Urothelium cell line (cell line): ENCODE data around the gene RFT1.

ENCODE experiments used
- DNase-seq: peaks from one replicate; pipeline ENCODE4 v3.0.0; 2011; ENCODE audit warnings: low spot score, mixed read lengths
- FAIRE-seq: peaks from 2 replicates; lab custom pipeline; 2011; peaks lifted over from hg19 to GRCh38; lab: Jason Lieb, UNC

The RFT1 gene

DNA sequence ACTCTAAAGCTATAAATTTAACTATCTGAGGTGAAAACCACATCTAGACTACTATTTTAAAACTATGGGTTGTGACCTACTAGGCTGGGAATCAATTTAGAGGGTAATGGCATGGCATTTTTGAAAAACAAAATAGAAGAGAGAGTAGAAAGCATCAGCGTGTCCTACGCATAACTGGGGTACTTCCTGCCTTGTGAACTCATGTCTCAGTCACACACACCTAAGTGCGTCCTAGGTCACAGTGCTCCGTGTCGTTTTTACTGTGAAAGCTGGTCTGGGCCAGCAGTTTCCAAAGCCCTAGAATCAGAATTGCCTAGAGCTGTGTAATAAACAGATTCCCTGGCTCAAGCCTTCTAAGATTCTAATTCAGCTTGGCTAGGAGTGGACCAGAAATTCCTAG lies 32.3 kb downstream of the RFT1 start:
- no peak for DNase-seq
- no peak for FAIRE-seq

GRCh38 chr3:53092942-53093341 lies 37.3 kb downstream of the RFT1 start:
- no peak for DNase-seq
- FAIRE-seq, result no peak

GRCh38 chr3:53092216-53092615 lies 38.0 kb downstream of the RFT1 start:
- no peak for FAIRE-seq
- no peak for DNase-seq

GRCh38 chr3:53091011-53091410 lies 39.2 kb downstream of the RFT1 start:
- DNase-seq (no peak), FAIRE-seq (no peak)

DNA sequence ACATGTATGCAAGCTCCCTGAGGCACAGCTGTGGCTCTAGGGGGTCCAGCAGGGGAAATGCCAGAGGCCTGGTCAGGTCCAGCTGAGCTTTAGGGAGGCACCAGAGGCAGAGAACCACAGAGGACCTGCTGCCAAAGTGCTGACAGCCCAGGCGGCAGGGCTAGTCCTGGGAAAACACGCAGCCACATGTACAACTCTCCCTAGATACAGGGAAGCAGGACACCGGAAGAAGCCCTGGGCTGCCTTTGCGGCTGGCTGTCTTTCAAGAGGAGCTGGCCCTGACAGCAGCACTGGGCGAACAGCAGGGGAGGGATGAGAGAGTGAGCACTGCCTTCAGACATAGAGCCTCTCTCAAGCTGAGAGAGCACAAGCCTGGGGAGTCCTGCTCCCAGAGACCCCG lies 40.7 kb downstream of the RFT1 start:
- no peak for DNase-seq
- no peak for FAIRE-seq

DNA sequence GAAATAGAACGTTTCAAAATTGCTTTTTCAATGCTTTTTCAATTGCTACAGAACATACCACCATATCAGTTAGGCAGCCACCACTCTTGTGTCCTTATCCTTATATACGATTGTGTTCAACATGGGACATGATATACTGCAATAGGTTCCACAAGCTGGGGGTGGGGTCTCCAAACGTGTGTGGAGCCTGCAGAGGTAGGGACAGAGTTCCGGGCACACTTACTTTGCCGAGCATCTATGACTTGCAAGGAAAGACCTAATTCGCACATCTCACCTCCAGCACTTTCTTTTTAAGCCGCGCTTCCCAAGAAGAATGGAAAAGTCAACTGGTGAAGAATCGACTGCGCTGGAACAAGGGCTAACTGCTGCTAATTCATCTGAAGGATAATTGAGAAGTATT lies 44.8 kb downstream of the RFT1 start:
- DNase-seq, result no peak
- FAIRE-seq, result no peak

DNA sequence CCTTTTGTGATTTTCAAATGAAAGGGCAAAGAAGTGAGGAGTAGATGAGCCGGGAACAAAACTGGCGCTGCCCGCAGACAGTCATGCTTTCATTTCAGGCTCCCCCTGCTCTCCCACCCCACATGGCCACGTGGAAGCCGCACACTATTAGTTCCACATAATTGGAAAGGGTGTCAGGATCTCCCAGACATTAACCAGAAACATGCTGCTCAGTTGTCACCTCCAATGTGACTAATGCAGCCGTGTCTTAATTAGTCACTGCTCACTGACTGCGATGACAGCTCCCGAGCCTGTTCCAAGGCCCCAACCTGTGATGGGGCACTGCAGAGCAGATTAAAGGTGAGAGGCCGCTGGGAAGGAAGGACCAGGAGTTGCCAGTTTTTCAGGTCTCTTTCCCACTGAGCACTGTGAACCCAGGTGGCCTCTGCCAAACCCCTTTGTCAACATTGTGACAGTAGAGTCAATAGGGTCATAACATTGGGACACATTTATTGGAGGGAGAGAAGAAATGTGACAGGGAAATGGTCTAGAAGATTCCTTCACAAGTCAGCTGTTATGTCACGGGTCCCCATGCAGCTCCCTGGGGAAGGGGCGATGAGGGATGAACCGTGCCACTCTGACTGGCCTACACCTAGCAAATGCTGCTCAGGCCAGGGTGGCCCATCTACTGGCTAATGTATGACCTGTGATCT lies 45.8 kb downstream of the RFT1 start:
- DNase-seq, result no peak
- FAIRE-seq, result no peak

DNA sequence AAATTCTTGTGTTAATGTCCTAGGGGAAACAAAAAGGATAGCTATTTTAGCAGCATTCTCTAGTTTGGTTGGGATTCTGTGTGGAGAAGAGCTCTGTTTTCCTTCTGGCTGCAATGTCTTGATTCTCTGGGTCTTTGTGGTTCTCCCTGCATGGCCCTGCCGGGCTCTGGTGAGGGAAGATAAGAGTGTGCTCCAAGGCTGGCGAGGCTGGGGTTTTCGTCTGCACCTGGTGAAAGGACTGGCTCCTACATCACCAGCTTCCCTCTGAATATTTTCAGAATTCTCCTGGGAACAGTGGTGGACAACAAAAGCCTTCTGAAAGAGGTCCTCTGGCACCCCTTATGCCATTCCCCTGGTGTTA lies 46.3 kb downstream of the RFT1 start:
- no peak for DNase-seq
- no peak for FAIRE-seq

DNA sequence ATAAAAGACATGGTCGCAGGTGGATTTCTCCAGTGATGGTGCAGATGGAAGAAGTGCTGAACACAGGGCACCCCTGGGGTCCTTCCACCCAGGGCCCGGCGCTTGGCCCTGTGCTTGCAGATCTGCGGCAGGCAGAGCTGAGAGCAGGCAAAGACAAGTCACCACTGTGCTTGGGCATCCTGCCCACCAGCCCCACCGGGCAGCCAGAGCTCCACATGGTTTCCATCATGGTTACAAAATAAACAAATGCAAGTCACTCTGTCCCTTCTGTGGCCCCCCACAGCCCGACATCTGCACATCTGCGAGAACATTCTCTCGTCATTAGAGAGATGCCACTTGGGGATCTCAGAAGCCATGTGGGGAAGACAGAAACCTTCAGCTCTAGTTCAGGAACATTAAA lies 46.7 kb downstream of the RFT1 start:
- DNase-seq (no peak), FAIRE-seq (no peak)

DNA sequence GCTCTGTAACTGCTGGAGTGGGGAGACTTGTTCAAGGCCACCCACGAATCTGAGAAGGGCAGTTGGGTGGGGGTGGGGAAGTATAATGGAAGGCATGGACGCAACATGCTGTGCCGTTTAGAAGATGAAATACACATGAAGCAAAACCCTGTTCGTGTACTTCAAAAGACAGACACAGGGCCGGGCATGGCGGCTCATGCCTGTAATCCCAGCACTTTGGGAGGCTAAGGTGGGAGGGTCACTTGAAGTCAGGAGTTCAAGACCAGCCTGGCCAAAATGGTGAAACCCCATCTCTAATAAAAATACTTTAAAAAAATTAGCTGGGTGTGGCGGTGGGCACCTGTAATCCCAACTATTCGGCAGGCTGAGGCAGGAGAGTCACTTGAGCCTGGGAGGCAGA lies 47.5 kb downstream of the RFT1 start:
- FAIRE-seq, result no peak
- DNase-seq, result no peak

- DNase-seq (no peak), FAIRE-seq (no peak)
Measured at GRCh38 chr3:53081318-53081717, 48.9 kb downstream of the RFT1 start.

DNA sequence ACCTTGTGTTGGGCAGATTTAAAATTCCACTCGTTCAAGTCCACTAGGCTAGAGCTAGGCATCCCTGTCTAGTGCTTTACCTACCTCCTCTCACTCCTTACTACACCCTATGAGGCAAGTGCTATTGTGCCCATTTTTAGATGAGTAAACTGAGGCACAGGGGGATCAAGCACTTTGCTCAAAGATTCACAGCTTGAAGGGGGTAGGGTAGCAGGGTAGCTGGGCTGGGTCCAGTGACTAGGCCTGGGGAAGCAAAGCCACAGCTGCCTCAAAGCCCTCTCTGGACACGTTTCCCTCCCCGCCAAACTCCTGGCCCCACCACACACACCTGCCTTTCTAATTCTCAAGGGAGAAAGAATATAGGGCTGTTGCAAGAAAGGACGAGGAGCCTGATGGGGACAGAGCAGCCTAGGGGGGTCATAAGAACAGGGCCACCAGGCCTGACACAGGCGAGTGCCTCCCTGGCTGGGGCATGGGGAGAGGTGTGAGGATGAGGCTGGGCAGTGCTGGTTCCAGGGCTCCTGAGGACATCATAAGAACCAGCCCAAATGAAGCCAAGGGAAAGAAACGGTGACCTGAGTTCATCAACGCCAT lies 49.5 kb downstream of the RFT1 start:
- DNase-seq (no peak), FAIRE-seq (no peak)

- FAIRE-seq, result no peak
- no peak for DNase-seq
Measured at GRCh38 chr3:53079791-53080555, 50.3 kb downstream of the RFT1 start.

DNA sequence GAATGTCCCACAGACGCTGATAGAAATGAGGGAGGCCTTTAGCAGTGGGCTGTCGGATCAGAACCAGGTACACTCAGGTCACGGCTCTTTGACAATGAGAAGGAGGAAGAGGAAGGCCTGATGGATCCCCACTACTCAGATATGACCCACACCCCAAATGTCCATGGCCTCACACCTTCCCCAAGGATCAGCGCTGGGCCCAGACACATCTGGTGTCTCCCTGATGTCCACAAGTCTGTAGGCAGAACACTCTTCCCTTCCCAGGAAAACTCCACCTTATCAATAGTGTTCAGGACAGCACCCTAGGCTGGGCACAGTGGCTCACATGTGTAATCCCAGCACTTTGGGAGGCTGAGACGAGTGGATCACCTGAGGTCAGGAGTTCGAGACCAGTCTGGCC lies 51.1 kb downstream of the RFT1 start:
- DNase-seq, result no peak
- FAIRE-seq, result no peak

DNA sequence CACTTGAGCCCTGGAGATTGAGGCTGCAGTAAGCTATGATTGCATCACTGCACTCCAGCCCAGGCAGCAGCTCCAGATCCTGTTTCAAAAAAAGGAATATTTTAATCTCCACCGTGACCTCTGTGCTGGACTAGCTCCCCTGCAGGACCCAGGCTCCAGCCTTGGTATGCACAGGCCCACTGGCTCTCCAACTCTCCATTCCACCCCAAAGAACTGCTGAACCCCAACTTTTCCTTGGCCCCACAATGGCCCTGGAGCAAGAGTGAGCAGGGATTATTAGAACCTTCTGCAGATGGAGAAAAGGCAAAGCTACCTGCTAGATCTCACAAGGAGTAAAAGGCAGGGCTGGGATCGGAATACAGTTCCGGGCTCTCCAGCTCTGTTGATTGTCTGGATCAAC lies 51.6 kb downstream of the RFT1 start:
- DNase-seq (no peak), FAIRE-seq (no peak)

DNA sequence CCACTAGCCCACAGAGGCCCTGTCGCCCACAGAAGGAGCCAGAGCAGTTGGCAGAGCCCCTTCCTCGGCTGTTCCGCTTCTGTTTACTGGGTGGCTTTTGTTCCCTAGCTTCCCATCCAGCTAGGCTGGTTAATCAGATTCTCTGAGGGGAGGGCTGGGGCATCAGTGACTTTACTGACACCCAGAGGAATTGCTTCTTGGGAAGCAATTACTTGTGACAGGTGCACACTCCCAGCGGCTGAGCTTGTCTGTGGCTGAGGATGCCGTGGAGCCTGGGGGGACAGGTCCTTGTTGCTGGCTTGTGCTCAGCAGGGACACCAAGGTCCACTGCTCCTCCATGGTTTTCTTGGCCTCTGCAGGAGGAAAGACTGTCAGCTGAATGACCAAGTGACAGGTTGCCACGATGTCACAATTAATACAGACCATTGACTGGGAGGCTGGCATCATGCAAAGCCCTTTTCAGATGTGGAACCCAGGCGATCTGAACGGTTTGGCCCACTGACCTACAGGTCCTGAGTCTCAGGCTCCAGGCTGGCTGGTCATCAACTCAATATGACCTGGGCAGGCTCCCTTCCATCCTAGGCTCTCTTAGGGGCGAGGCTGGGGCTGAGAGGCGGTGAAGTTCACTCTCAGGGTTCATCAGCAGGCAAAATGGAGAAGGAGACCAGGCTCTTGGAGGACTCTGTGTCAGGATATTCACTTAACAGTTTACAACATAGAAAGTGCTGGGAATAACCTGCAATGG lies 52.6 kb downstream of the RFT1 start:
- DNase-seq (no peak), FAIRE-seq (no peak)

- DNase-seq (no peak), FAIRE-seq (no peak)
Measured at GRCh38 chr3:53075743-53076140, 54.5 kb downstream of the RFT1 start.

DNA sequence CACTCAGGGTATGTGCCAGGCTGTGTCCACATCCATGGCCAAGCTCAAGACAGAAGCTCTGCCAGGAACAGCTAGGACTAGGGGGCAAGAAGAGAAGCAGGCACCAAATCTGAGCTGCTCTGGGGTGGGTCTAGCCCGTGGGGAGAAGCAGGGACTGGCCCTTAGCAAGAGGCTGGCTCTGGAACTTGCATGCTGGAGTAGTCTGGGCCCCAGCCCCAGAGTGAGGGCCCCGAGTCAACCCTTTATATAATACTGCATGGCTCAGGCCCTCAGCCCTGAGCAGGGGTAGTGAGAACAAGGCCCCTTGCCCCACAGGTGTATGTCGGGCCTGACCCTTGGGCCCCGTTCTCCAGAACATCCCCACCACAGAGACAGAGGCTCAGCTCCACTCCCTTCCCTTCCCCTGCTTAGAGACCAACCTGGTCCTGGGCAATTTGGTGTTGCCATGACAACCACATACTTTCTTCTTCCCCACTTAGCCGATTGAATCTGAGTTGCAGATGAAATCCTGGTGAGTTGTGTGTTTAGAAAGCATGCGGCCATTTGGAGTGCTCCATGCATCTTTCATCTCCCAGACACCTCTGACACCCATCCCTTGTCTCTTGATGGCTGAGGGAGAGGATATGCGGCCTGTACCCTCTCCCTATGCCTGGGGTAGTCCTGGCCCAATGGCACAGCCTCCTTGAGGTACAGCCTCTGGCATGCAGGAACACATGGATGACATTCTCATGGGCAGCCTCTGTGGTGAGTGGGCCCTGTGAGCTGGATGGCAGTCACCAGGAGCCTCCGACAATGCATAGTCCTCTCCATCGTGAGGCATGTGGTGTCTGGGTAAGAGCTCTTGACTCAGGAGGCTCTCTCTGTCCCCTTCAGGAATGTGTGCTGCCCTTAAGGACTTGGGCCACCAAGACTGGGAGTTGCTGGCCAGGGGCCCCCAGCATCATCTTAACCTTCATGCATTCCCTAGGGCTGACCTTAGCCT lies 55.2 kb downstream of the RFT1 start:
- FAIRE-seq, result no peak
- no peak for DNase-seq

DNA sequence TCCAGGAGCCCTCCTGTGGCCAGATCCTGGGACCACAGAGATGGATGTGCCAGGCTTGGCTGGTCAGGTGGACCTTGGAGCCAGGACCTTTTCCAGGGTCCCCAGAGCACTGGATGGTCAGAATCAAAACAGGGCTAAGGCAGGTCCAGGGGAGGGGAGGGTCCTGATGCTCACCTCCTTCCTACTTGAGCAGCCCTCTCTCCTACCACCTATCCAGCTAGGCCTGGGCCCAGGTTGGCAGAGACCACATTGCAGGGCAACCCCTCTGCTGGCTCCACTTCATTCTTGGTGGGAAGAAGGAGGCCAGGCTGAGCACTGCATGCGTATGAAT lies 55.9 kb downstream of the RFT1 start:
- no peak for DNase-seq
- FAIRE-seq, result no peak

GRCh38 chr3:53073553-53074365 lies 56.5 kb downstream of the RFT1 start:
- no peak for DNase-seq
- no peak for FAIRE-seq
